Fibroblast of gingiva (primary cell): ENCODE data around the gene PIP4K2A.
A peak's percentile ranks its signal among the peaks of the same experiment; 100 is the strongest.
"Not testable (repeated sequence)": the region's sequence is repeated elsewhere in the genome, so short reads cannot be mapped to it uniquely, and the experiment has no call there.

ENCODE experiments used
- DNase-seq: peaks from one replicate; pipeline ENCODE4 v3.0.0-alpha.2; 2011; ENCODE audit warnings: low read depth

PIP4K2A gene

DNA sequence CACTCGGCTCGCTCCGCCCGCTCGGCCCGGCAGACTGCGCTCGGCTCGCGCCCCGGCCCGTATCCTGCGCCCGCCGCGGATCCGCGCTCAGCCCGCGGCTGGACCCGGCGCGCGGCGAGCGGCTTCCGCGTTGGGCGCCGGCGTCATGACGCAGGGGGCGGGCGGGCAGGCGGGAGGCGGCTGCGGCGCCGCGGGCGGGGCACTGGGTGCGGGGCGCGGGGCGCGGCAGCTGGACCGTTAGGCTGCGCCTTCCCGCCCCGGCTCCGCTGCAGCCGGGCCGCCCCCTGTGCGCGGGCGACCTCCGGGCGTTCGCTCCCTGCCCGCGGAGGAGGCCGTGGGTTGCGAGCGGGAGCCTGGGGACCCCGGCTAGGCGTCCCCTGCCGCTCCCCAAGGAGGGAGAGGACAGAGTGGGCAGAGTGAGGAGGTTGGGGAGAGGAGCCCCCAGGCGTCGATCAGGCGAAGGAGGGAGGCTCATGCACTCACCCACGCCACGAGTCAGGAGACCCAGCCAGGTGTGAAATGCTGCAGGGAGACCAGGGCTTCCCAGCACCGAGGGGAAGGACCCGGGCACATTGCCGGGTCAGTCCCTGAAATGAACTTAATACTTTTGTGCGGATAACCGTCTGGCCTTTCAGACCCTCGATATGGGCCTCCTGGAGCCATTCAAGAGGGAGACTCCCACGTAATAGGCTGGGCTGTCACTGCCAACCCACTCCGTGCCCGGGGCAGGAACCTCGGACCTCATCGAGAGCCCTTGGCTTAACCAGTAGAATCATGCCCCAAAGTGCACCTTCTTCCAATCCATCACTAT lies at the start of gene PIP4K2A:
Gene PIP4K2A (minus strand): TSS at position 100 of the 811 bp plus-strand sequence. CDS start 252 bp downstream, outside the sequence.
- peak; percentile 79 for DNase-seq

GRCh38 chr10:22761569-22762220 lies 47.3 kb upstream of the PIP4K2A start:
- no peak for DNase-seq

GRCh38 chr10:22760025-22760424 lies 45.6 kb upstream of the PIP4K2A start:
- DNase-seq, result no peak

GRCh38 chr10:22758867-22759266 lies 44.5 kb upstream of the PIP4K2A start:
- no peak for DNase-seq

DNA sequence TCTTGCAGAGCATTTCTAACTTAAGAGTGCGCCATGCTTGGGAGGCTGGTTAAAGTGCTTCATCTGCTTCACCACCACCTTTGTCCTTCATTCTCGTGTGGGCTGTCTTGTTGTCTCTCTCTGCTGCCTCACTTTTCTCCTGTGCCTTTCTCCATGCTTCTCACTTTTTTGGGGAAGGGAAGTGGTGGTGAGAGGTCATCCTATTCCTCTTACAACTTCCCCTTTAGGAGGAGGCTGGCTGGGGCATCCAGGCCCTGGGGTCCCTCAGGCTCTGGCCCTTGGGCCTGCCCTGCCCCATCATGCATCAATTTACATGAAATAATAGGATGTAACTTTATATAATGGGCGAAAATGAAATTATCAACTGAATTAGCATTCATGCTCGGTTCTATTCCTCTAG lies 39.9 kb upstream of the PIP4K2A start:
- no peak for DNase-seq

DNA sequence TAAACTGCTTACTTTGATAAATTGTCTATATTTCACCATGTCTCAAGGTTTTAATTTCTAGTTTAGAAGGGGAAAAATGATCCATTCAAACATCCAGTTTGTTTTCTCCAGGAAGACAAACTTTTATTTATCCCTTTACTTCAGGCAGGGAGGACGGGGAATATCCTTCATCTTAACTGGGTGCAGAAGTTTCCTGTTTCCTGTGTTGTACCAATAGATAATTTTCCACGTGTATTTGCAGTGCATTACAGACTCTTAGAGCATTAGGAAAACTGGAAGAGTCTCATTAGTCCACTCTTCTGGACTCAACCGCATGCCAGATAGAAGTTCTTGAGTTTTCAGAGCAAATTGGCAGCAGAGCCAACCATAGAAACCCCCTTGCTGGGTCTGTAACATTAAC lies 39.4 kb upstream of the PIP4K2A start:
- no peak for DNase-seq

DNA sequence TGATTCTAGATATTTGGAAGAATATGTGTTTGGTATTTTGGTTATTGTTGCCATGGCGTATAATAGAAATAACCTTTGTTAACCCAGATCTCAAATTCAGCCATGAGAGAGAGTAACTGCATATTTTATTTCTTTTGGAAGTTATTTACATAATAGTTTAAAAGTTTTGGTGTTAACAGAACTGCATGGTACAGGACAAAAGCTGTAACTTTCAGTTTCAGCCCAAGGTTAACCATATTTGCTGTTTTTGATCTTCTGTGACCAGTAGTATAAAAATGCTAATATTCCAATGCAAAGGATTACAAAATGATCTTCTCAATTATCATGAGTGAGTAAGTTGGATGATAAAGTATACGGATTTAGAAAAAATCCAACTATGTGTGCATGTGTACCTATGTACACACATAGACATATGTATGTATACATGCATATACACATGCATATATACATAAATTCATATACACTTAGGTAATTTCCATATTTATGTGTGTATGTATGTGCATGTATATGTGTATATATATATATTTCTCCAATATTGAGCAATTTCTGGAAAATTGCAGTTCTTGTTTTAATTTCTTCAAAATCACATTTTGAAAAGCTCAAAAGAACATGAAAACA lies 38.0 kb upstream of the PIP4K2A start:
- no peak for DNase-seq

- no peak for DNase-seq
Measured at GRCh38 chr10:22750131-22750530, 35.8 kb upstream of the PIP4K2A start.

- not testable (repeated sequence) for DNase-seq
Measured at GRCh38 chr10:22744858-22745257, 30.5 kb upstream of the PIP4K2A start.

- DNase-seq, result no peak
Measured at GRCh38 chr10:22742678-22743077, 28.3 kb upstream of the PIP4K2A start.

- not testable (repeated sequence) for DNase-seq
Measured at GRCh38 chr10:22741631-22742030, 27.3 kb upstream of the PIP4K2A start.

DNA sequence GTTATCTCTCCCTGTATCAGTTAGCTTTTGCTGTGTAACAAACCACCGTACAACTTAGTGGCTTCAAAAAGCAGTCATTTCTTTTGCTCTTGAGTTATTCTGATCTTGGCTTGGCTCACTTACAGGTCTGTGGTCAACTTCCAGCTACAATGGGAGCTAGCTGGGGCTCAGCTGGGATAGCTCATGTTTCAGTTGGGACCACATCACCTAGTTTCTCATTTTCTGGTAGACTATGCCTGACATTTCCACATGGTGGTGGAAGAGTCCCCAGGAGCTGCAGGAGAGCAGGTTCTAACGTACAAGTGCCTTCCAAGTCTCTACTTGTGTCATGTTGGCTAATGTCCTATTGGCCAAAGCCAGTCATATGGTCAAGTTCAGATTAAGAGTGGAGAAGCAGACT lies 25.8 kb upstream of the PIP4K2A start:
- no peak for DNase-seq

GRCh38 chr10:22737587-22737986 lies 23.2 kb upstream of the PIP4K2A start:
- peak; percentile 24 for DNase-seq

- DNase-seq, result no peak
Measured at GRCh38 chr10:22736134-22736533, 21.8 kb upstream of the PIP4K2A start.

GRCh38 chr10:22733992-22734391 lies 19.6 kb upstream of the PIP4K2A start:
- DNase-seq, result no peak

DNA sequence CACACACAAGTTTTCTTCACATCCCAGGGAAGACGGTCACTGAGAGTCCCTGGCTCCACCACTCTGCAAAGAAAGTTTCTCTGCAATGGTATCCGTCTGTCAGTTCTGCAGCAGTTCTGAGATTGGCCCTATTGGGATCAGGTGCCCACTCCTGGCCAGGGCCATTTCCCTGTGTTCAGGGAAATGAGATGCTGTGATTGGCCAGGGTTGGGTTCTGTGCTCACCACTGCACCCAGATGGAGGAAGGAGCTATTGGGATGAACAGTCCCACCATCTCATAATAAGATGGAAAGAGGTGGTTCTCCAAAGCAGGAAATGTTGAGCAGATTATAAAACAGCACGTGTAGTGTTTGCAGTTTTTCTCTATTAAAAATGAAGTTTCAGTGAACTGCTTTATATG lies 13.3 kb upstream of the PIP4K2A start:
- no peak for DNase-seq

- DNase-seq, result no peak
Measured at GRCh38 chr10:22727112-22727511, 12.7 kb upstream of the PIP4K2A start.

- no peak for DNase-seq
Measured at GRCh38 chr10:22724773-22725172, 10.4 kb upstream of the PIP4K2A start.

GRCh38 chr10:22723783-22724182 lies 9.4 kb upstream of the PIP4K2A start:
- DNase-seq, result no peak

DNA sequence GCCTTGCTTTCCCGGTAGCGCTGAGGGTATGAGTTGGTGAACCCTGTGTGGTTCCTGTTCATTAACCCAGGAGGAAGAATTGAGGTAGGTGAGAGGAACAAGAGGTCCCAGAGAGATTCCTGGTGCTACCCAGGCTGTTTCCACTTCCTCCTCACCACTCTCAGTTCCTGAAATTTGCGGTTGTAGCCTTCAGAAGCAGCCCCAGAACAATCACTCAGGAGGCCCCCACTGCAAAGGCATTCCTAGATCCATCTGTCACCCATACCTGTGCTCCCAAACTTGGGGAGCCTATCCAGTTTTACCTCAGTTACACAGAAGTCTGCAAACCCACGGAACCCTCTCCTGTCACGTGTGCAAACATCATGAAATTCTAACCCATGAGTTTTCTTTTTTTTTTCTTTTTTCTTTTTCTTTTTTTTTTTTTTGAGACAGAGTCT lies 9.0 kb upstream of the PIP4K2A start:
- DNase-seq, result no peak

DNA sequence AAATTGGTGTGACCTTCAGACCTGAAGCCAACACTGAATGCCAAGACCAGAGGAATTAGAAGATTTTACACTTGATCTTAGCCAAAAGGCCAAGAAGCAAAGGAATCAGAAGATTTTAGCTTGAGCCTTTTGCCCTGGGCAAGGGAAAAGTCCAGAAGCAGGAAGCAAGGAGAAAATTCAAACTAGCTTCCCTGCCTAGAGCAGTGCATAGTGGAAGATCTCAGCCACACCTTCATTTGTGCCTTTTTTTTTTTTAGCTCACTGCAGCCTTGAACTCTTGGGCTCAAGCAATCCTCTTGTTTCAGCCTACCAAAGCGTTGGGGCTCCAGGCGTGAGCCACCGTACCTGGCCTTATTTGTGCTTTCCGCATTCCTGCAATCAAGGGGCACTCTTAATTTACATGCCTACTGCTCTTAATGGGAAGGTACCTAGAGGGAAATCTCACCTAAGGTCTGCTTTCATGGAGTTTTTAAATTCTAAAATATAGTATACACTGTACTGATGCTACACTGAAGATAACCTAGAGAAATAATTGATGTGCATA lies 8.3 kb upstream of the PIP4K2A start:
- DNase-seq, result no peak

DNA sequence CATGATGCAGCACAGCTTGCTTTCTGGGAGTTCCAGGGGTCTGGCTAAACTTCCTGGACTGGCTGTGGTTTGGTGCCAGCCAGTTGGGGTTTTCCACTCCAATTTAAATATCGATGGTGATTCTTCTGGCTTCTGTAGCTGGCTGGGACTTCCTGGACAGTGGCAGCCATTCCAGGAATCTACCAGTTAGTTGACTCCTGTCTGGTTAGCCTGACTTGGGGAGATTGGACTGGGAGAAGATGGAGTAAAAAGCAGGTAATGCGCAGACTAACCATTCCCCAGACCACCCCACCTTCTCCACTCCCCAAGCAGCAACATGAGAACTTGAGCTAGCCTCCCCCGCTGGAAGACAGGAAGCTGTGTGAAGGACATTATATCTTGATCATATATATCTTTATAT lies 6.3 kb upstream of the PIP4K2A start:
- DNase-seq, result no peak
